Measurements from ENCODE around the gene POLE.

POLE gene

GRCh38 chr12:132587781-132588180 lies 99.4 kb downstream of the POLE start:
- H3K4me2 ChIP-seq (ENCODE audit: low read length) = no peak overlapping the region
- no peak overlapping the region for H3K4me3 ChIP-seq (ENCODE audit: low read length)
- no peaks in the 10 kb centered on the region for H3K79me2 ChIP-seq (ENCODE audit: control insufficient read depth, low read length)
- no peaks in the 10 kb centered on the region for H4K20me1 ChIP-seq (ENCODE audit: control insufficient read depth, insufficient read depth, low read depth, low read length)
- no peaks in the 10 kb centered on the region for H3K27me3 ChIP-seq (ENCODE audit: control insufficient read depth, low read length)
- peaks cover 4% of the 10 kb centered on the region; the same call in 1 of the 2 replicates for H3F3A ChIP-seq (ENCODE audit: control insufficient read depth, insufficient read depth)
- H3K9me3 ChIP-seq (ENCODE audit: control insufficient read depth, insufficient read depth, low read length) = no peaks in the 10 kb centered on the region
- H3K36me3 ChIP-seq (ENCODE audit: control insufficient read depth, low read length) = no peaks in the 10 kb centered on the region
- no peaks in the 10 kb centered on the region for H3K9me2 ChIP-seq (replicated peaks; ENCODE audit: control insufficient read depth, low read length)
- no peak overlapping the region for H3K27ac ChIP-seq (ENCODE audit: low read depth, low read length)
- TF ChIP-seq CTCF (IDR thresholded peaks at IDR 0.05; ENCODE audit: low read depth, low read length, poor library complexity, severe bottlenecking) = no peak
- no peak for TF ChIP-seq EZH2phosphoT487 (IDR thresholded peaks at IDR 0.05; ENCODE audit: borderline replicate concordance, low read length)
- H3K4me1 ChIP-seq (ENCODE audit: control insufficient read depth, low read length) = no peaks in the 10 kb centered on the region

DNA sequence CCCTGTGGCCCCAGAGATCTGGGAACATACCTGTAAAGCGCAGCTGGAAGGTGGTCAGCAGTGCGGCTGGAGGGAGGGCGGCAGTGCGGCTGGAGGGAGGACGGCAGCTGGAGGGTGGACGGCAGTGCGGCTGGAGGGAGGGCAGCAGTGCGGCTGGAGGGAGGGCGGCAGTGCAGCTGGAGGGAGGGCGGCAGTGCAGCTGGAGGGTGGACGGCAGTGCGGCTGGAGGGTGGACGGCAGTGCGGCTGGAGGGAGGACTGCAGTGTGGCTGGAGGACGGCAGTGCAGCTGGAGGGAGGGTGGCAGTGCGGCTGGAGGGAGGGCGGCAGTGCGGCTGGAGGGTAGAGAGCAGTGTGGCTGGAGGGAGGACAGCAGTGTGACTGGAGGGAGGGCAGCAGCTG lies 100.2 kb downstream of the POLE start:
- TF ChIP-seq CTCF (IDR thresholded peaks at IDR 0.05; ENCODE audit: low read depth, low read length, poor library complexity, severe bottlenecking) (no peak), EZH2phosphoT487 (IDR thresholded peaks at IDR 0.05; ENCODE audit: borderline replicate concordance, low read length) (no peak)
- Histone ChIP-seq H3F3A (ENCODE audit: control insufficient read depth, insufficient read depth) (peaks cover 4% of the 10 kb centered on the region; the same call in 1 of the 2 replicates), H3K27ac (ENCODE audit: low read depth, low read length) (no peak overlapping the region), H3K9me2 (replicated peaks; ENCODE audit: control insufficient read depth, low read length) (no peaks in the 10 kb centered on the region), H3K4me1 (ENCODE audit: control insufficient read depth, low read length) (no peaks in the 10 kb centered on the region), H3K36me3 (ENCODE audit: control insufficient read depth, low read length) (no peaks in the 10 kb centered on the region), H3K4me3 (ENCODE audit: low read length) (no peak overlapping the region), H3K79me2 (ENCODE audit: control insufficient read depth, low read length) (no peaks in the 10 kb centered on the region), H3K9me3 (ENCODE audit: control insufficient read depth, insufficient read depth, low read length) (no peaks in the 10 kb centered on the region), H3K4me2 (ENCODE audit: low read length) (no peak overlapping the region), H4K20me1 (ENCODE audit: control insufficient read depth, insufficient read depth, low read depth, low read length) (no peaks in the 10 kb centered on the region), H3K27me3 (ENCODE audit: control insufficient read depth, low read length) (no peaks in the 10 kb centered on the region)

GRCh38 chr12:132585177-132585576 lies 102.0 kb downstream of the POLE start:
- H3K79me2 ChIP-seq (ENCODE audit: control insufficient read depth, low read length) = no peaks in the 10 kb centered on the region
- H3K9me3 ChIP-seq (ENCODE audit: control insufficient read depth, insufficient read depth, low read length) = no peaks in the 10 kb centered on the region
- no peak for TF ChIP-seq CTCF (IDR thresholded peaks at IDR 0.05; ENCODE audit: low read depth, low read length, poor library complexity, severe bottlenecking)
- no peak for TF ChIP-seq EZH2phosphoT487 (IDR thresholded peaks at IDR 0.05; ENCODE audit: borderline replicate concordance, low read length)
- no peaks in the 10 kb centered on the region for H3K27me3 ChIP-seq (ENCODE audit: control insufficient read depth, low read length)
- H3K4me3 ChIP-seq (ENCODE audit: low read length) = no peak overlapping the region
- peaks cover 9% of the 10 kb centered on the region for H3K36me3 ChIP-seq (ENCODE audit: control insufficient read depth, low read length)
- H3K4me1 ChIP-seq (ENCODE audit: control insufficient read depth, low read length) = no peaks in the 10 kb centered on the region
- no peaks in the 10 kb centered on the region for H3K9me2 ChIP-seq (replicated peaks; ENCODE audit: control insufficient read depth, low read length)
- no peak overlapping the region for H3K27ac ChIP-seq (ENCODE audit: low read depth, low read length)
- no peak overlapping the region for H3K4me2 ChIP-seq (ENCODE audit: low read length)
- H4K20me1 ChIP-seq (ENCODE audit: control insufficient read depth, insufficient read depth, low read depth, low read length) = no peaks in the 10 kb centered on the region
- H3F3A ChIP-seq (ENCODE audit: control insufficient read depth, insufficient read depth) = peaks cover 4% of the 10 kb centered on the region; the same call in 1 of the 2 replicates

Data from DOHH2 (cell line).